ENCODE measurements around the gene CEACAM18.
"Not testable (repeated sequence)": the region's sequence is repeated elsewhere in the genome, so short reads cannot be mapped to it uniquely, and the experiment has no call there.

Gene CEACAM18

GRCh38 chr19:51461723-51462161, 16.6 kb upstream of the CEACAM18 start:
- DNase-seq (ENCODE audit: low spot score): no peak

- DNase-seq (ENCODE audit: low spot score): no peak
Observed at GRCh38 chr19:51462276-51462675, 16.1 kb upstream of the CEACAM18 start.

DNA sequence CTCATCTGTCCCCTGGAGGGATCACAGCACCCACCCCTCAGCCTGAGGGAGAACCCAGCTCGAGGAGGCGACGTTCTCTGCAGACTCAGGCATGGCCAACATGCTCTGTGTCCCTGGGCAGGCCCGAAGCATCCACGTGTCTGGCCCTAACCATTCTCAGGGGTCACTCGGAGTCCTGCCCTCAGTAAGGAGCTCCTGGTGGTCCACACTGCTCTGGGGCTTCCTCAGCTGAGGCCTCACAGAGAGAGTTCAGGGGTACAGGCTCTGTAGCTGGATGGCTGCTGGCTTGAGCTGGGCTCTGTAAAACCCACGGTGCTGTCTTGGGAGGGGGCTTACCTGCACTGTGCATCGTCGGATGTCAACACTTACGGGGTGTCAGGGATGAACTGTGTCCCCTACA, 15.7 kb upstream of the CEACAM18 start:
- DNase-seq (ENCODE audit: low spot score): no peak

DNA sequence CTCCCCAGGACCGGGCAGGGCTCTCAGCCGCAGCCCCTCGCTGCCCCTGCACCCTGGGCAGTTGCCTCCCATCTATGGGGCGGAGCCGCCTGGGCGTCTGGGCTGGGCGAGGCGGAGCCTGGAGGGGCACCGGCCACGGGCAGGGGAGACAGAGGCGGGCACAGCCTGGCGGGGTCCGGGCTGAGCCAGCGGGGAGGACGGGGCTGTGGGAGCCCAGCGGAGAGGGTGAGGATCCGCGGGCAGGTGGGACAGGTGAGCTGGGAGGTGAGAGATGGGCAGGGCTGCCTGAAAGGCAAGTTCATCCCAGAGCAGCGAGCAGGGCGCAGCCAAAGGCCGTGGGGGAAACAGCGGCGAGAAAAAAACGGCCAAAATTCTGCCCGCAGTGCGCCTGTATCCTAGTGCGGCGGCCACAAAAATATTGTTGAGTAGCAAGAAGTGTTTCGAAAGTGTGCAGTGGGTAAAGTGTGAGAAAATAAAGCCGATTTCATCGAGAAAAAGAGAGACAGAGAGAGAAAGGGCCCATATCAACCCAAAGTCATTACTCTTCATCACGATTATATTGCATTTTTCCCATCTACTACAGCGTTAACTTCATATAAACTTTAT, 14.3 kb upstream of the CEACAM18 start:
- DNase-seq (ENCODE audit: low spot score): not testable (repeated sequence)

GRCh38 chr19:51466723-51467122, 11.6 kb upstream of the CEACAM18 start:
- no peak for DNase-seq (ENCODE audit: low spot score)

DNA sequence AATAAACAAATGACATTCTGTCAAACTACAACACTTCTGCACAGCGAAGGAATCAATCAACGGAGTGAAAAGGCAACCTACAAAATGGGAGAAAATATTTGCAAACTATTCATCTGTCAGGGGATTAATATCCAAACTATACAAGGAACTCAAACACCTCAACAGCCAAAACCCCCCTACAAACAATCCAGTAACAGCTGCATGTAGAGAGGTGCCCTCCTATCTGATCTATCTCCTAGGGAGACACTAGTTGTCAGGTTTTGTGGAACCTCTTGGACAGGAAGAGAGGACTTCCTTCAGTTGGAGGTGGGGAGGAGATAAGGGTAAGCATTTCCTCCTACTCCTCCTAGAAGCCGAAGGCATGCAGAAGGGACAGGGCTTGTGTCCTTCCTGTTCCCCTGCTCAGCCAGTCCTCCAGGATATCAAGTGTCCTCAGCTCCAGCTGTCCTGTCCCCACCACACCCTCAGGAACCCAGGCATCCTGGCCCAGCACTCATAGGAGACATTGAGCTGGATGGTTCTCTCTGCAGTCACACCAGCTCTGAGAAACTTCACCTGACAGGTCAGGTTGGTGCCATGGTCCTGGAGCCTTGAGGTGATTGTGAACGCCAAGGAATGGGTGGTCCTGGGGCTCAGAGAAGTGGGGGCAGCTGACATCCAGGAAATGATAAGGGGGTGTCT, 10.3 kb upstream of the CEACAM18 start:
- DNase-seq (ENCODE audit: low spot score): no peak

DNA sequence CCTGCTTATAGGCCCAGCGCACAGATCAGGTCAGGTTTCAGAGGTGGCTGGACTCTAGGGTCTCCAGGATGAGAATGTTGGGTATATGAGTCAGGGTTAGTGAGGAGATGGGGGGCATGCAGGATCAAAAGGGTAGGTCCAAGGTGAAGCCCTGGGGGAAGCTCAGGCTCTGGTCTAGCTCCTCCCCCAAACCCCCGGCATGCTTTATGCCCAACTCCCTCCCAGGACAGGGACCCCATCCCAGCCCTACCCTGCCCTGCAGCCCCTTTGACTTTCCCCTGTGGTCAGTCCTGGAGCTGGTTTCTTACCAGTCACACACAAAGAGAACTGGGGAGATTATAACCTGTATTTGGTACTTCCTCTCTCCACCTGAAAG, 9.8 kb upstream of the CEACAM18 start:
- no peak for DNase-seq (ENCODE audit: low spot score)

DNA sequence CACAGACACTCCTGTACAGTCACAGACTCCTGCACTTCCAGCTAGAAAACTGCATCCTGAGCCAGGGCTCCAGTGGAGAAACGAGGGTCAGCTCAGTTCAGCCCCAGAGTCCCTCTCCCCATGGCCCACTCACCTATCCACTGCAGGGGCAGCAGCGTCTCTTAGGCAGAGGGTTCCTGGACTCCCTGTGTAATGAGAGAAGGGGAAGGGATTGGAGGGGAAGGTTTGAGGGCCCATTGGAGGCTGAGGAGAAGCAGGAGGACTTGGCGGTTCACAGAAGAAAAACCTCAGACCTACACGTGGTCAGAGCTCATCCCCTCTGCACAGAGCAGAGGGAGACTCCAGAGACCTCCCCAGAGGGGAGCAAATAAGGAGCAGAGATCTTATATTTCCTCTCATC, 9.2 kb upstream of the CEACAM18 start:
- no peak for DNase-seq (ENCODE audit: low spot score)

DNA sequence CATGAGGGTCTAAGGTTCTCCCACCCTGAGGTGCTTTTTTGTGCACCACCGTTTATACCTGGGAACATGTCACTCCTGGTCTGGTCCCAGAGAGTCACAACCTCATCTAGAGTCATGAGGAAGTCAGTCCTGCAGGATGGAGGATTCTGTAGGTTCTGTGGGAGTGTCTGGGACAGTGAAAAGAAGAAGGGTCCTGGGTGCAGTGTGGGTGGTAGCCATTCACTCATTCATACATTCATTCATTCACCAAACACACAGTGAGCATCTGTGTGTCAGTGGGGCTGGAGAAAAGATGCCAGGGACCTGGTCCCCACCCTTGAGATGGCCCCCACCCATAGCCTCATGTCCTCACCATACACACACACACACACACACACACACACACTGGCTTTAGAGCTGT, 8.7 kb upstream of the CEACAM18 start:
- DNase-seq (ENCODE audit: low spot score): no peak

DNA sequence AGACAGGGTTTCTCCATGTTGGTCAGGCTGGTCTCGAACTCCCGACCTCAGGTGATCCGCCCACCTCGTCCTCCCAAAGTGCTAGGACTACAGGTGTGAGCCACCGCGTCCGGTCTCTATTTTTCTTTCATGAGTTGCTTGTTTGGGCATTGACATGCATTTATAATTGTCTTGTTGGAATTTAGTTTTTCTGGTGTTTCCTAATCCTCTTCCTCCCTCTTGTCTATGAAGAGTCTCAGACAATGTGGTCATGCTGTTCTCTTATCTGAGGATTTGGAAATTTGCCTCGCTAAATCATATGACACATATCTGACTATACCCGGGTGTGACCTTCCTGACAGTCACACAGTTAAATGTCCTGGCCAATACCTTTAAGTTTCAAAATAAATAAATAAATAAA, 7.4 kb upstream of the CEACAM18 start:
- DNase-seq (ENCODE audit: low spot score): no peak

DNA sequence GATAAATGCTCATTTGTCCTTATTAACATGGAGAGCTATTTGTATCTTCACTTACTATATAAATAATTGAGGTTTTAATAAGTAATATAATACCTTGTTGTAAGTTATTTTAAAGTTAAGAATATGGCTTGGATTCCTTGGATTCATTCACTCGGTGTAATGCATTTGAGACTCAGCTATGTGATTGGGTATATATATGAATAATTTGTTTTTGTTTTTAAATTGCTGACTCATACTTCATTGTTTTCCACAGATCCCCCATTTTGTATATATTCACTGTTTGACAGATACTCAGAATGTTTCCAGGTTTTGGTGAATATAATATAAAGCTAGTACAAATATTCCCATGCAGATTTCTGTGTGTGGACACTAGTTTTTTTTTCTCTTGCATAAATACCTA, 6.8 kb upstream of the CEACAM18 start:
- no peak for DNase-seq (ENCODE audit: low spot score)

GRCh38 chr19:51472607-51473006, 5.7 kb upstream of the CEACAM18 start:
- no peak for DNase-seq (ENCODE audit: low spot score)

DNA sequence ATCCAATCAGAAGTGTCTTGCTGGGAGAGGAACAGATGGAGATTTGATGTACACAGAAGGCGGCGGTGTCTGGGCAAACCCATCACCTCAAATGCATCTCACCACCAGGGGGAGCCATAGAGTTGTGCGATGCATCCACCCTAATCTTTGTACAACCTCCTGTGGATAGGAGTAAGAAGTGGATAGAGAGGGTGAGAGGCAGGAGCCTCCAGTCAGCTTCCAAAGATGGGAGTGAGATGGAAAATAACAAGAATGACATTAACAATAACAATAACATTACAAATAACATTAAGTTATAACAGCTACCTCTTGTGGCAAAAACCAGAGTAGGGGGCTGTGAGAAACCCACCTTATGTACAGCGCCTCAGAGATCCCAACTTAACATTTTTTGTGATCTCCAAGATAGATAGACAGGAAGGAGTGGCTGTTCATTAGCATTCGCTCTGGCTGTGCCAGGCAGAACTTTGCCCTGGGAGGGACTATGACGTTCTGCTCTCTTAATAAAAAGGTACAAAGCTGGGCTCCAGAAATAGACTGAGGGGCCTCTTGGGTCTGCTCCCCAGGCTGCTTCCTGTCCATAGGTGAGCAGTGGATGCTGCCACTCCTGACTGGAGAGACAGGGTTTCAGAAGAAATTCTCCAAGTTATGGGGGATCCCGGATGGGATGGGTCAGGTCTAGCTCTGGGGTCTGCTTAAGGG, 5.2 kb upstream of the CEACAM18 start:
- DNase-seq (ENCODE audit: low spot score): peak; percentile 90

GRCh38 chr19:51476164-51476563, 2.2 kb upstream of the CEACAM18 start:
- no peak for DNase-seq (ENCODE audit: low spot score)

- DNase-seq (ENCODE audit: low spot score): no peak
Observed at GRCh38 chr19:51477344-51477743, 995 bp upstream of the CEACAM18 start.

DNA sequence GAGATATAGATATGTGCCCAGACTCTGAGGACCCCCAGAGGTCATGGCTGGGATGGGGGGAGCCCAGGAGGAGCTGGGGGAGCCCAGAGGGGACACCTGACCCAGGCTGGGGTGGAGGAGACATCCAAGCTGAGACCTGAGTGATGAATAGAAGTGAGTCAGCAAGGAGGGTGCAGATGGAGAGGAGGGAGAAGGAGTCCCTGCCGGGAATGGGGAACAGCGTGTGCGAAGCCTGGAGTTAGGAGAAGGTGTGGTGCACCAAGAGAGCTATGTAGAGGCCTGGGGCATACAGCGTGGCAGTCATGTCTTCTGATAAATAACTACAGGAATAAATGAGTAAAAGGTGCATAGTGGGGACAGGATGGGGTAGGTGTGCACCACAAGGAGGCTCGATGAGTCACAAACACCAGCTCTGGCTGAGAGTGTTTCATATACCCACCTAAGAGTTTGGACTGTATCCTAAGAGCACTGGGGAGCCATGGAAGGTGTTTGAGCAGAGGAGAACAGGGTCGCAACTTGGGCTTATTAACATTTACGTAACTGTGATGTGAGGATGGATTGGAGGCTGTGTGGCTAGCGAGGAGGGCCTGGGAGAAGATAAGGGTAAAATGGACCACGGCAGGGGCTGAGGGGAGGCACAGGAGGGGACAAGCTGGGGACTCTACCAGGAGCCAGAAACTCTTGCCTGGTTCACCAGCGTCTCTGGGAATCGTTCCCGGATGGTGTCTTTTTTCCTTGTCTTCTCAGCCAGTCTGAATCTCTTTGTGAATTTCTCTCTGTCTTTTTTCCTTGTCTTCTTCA, 1.4 kb downstream of the CEACAM18 start:
- no peak for DNase-seq (ENCODE audit: low spot score)

GRCh38 chr19:51480590-51480989, 2.3 kb downstream of the CEACAM18 start:
- no peak for DNase-seq (ENCODE audit: low spot score)

DNA sequence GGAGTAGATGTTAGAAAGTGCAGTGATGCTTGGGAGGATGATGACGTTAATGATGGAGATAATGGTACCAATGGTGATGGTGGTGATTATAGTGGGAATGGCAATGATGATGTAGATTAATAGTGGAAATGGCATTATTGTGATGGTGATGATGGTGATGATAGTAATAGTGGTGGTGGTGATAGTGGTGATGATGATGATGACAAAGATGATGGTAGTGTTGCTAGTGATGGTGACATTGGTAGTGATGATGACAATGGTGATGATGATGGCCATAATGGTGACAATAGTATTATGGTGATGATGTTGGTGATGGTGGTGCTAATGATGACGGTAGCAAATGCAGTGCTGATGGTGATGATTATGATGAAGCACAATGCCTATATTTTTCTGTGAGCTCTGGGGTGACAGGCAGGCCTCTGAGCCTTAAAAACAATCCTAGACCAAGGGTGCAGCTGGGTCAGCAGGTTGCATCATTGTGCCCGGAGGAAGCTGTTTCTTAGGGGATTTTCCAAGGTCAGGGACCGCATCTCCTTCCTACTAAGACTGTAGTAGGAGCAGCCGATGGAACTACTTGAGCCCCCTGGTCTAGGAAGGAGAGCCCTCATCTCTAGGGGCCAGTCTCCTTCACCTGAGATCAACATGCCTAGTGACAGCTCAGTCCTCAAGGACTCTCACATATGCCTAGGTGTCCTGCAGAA, 7.8 kb downstream of the CEACAM18 start:
- DNase-seq (ENCODE audit: low spot score): no peak

GRCh38 chr19:51488491-51488890, 10.2 kb downstream of the CEACAM18 start:
- no peak for DNase-seq (ENCODE audit: low spot score)

- DNase-seq (ENCODE audit: low spot score): no peak
Observed at GRCh38 chr19:51489113-51489512, 10.8 kb downstream of the CEACAM18 start.

DNA sequence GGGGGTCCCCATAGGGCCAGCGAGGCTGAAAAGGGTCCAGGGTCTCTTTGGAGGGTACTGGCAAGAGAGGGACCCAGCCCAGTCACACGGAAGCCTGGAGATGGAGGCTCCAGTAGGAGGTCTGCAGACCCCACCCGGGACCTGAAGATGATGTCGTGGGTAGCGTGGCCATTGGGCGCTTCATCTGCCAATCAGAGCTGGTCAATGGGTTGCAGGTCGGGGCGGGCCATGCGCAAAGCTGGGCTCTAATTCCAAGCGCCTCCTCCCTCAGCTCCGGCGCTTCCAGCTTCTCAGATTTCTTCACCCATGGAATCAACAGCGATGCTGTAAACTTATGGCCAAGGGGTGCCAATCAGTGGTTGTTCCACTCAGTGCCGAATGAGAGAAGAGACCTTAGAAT, 12.3 kb downstream of the CEACAM18 start:
- no peak for DNase-seq (ENCODE audit: low spot score)

GRCh38 chr19:51491586-51491985, 13.2 kb downstream of the CEACAM18 start:
- DNase-seq (ENCODE audit: low spot score): no peak
